Measurements from ENCODE around the gene HEXIM2. TPM values are rescaled to one million over a fixed set of nuclear protein-coding genes. Genes with fewer than 3 reads are reported as not detected.
A peak's percentile ranks its signal among the peaks of the same experiment; 100 is the strongest.

The HEXIM2 gene
- total RNA-seq, 2 experiments from 2014 or later: 1.3 to 1.5 TPM

DNA sequence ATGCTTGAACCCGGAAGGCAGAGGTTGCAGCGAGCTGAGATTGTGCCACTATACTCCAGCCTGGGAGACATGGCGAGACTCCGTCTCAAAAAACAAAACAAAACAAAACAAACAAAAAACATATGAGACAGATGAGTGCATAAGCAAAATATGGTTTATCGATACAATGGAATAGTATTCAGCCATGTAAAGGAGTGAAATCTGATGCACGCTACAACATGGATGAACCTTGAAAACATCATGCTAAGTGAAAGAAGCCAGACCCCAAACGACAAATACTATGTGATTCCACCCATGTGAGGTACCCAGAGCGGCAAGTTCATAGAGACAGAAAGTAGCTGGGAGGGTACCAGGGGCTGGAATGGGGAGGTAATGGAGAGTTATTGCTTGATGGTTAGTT is 36.2 kb upstream of the HEXIM2 start:
- H3K4me3 Mint-ChIP-seq: no peak overlapping the region
- H3K27me3 ChIP-seq (ENCODE audit: control insufficient read depth in 1 of 2, insufficient read depth in 2 of 2, low read length in 2 of 2): no peaks in the 10 kb centered on the region
- CTCF ChIA-PET: interaction anchor here (1.0 kb wide), 1 partner anchor 9 kb away, joined by 3 read pairs; no protein-coding TSS in a partner anchor
- H3K27ac Mint-ChIP-seq: no peak overlapping the region
- no peaks in the 10 kb centered on the region for H3K27me3 Mint-ChIP-seq
- intact Hi-C loops (cut with DNase I, micrococcal nuclease): no loop called here
- DNase-seq: no peak
- H3K4me3 ChIP-seq (ENCODE audit: low read length): no peak overlapping the region
- H3K27ac ChIP-seq (ENCODE audit: low read depth in 1 of 2, low read length in 2 of 2): no peak overlapping the region
- ATAC-seq (ENCODE audit: poor library complexity): no peak
- H3K36me3 ChIP-seq (ENCODE audit: insufficient read depth, low read length): no peaks in the 10 kb centered on the region
- TF ChIP-seq, protein P1, sequence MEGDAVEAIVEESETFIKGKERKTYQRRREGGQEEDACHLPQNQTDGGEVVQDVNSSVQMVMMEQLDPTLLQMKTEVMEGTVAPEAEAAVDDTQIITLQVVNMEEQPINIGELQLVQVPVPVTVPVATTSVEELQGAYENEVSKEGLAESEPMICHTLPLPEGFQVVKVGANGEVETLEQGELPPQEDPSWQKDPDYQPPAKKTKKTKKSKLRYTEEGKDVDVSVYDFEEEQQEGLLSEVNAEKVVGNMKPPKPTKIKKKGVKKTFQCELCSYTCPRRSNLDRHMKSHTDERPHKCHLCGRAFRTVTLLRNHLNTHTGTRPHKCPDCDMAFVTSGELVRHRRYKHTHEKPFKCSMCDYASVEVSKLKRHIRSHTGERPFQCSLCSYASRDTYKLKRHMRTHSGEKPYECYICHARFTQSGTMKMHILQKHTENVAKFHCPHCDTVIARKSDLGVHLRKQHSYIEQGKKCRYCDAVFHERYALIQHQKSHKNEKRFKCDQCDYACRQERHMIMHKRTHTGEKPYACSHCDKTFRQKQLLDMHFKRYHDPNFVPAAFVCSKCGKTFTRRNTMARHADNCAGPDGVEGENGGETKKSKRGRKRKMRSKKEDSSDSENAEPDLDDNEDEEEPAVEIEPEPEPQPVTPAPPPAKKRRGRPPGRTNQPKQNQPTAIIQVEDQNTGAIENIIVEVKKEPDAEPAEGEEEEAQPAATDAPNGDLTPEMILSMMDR (IDR thresholded peaks at IDR 0.05): no peak
- H3K4me1 ChIP-seq (ENCODE audit: insufficient read depth, low read length): peaks cover 10% of the 10 kb centered on the region
- POLR2A ChIA-PET: no interaction called here
- H3K36me3 Mint-ChIP-seq (ENCODE audit: low read depth): no peaks in the 10 kb centered on the region
- no peaks in the 10 kb centered on the region for H3K9me3 Mint-ChIP-seq
- no peaks in the 10 kb centered on the region for H3K9me3 ChIP-seq (ENCODE audit: control insufficient read depth in 1 of 2, insufficient read depth in 1 of 2, low read length in 2 of 2)
- H3K4me1 Mint-ChIP-seq (ENCODE audit: low read depth): no peaks in the 10 kb centered on the region

DNA sequence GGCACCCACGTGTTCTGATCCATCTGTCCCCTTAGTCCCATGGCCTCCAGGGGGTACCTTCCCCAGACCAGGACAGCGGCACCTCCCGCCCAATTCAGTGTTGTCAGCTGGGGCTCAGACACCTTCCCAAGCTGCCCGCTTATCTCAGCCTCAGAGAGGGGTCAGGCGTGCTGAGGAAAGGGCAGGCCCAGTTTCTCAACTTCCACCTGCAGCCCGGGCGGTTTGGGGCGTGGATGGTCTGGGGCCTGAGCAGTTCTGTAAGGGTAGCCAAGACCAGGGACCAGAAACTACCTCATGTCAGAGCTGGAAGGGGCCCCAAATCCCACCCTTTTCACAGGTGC is 34.5 kb upstream of the HEXIM2 start:
- CTCF ChIA-PET: no interaction called here

DNA sequence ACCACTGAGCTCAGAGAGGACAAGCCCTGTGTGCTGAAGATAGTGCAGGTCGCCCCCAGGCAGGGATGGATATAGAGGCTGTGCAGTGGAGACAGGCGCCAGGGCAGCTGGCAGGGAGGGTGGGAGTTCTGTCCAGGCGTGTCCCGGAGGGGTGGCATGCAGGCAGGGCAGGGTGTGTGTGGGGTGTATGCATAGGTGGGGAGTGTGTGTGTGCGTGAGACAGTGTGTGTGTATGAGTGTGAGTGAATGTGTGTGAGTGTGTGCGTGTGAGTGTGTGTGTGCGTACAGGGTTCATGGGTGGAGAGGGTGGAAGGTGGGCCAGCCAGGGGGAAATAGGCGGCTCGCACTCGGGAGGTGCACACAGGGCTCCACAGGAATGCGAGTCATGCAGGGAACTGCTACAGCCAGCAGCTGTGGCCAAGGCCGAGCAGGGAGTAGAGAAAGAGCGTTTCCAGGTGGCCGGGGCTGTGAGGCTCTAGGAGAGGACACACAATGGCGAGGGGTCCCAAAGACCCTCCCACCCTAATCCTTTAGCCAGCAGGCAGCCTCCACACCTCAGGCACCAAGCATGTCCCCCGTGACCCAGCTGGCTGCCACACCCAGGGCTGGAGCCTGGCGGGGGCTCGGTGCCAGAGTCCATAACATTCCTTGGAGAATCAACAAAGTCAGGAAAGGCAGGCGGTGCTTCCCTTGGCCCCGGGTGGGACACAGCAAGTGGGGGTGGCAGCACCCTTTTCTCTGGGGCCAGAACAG is 34.0 kb upstream of the HEXIM2 start:
- intact Hi-C loops (cut with DNase I, micrococcal nuclease): no loop called here

More for the DNA sequence above, 34.5 kb upstream of the HEXIM2 start:
- H3K27me3 ChIP-seq (ENCODE audit: control insufficient read depth in 1 of 2, insufficient read depth in 2 of 2, low read length in 2 of 2): no peaks in the 10 kb centered on the region
- TF ChIP-seq, protein P1 (IDR thresholded peaks at IDR 0.05): no peak
- H3K4me3 ChIP-seq (ENCODE audit: low read length): no peak overlapping the region
- Mint-ChIP-seq H3K4me1 (ENCODE audit: low read depth) (no peaks in the 10 kb centered on the region), H3K36me3 (ENCODE audit: low read depth) (no peaks in the 10 kb centered on the region), H3K27me3 (no peaks in the 10 kb centered on the region), H3K9me3 (no peaks in the 10 kb centered on the region), H3K4me3 (no peak overlapping the region), H3K27ac (no peak overlapping the region)
- DNase-seq: no peak
- H3K9me3 ChIP-seq (ENCODE audit: control insufficient read depth in 1 of 2, insufficient read depth in 1 of 2, low read length in 2 of 2): no peaks in the 10 kb centered on the region
- intact Hi-C loops (cut with DNase I, micrococcal nuclease): no loop called here
- no peak overlapping the region for H3K27ac ChIP-seq (ENCODE audit: low read depth in 1 of 2, low read length in 2 of 2)
- POLR2A ChIA-PET: no interaction called here
- peaks cover 21% of the 10 kb centered on the region for H3K4me1 ChIP-seq (ENCODE audit: insufficient read depth, low read length)
- no peak for ATAC-seq (ENCODE audit: poor library complexity)
- H3K36me3 ChIP-seq (ENCODE audit: insufficient read depth, low read length): no peaks in the 10 kb centered on the region

More for the DNA sequence above, 34.0 kb upstream of the HEXIM2 start:
- ATAC-seq (ENCODE audit: poor library complexity) (no peak), DNase-seq (no peak)
- Mint-ChIP-seq H3K27me3 (no peaks in the 10 kb centered on the region), H3K4me1 (ENCODE audit: low read depth) (no peaks in the 10 kb centered on the region), H3K27ac (no peak overlapping the region), H3K36me3 (ENCODE audit: low read depth) (no peaks in the 10 kb centered on the region), H3K9me3 (no peaks in the 10 kb centered on the region), H3K4me3 (peak overlapping the region; percentile 54)
- Histone ChIP-seq H3K9me3 (ENCODE audit: control insufficient read depth in 1 of 2, insufficient read depth in 1 of 2, low read length in 2 of 2) (no peaks in the 10 kb centered on the region), H3K4me1 (ENCODE audit: insufficient read depth, low read length) (peaks cover 22% of the 10 kb centered on the region), H3K27me3 (ENCODE audit: control insufficient read depth in 1 of 2, insufficient read depth in 2 of 2, low read length in 2 of 2) (no peaks in the 10 kb centered on the region), H3K4me3 (ENCODE audit: low read length) (no peak overlapping the region), H3K27ac (ENCODE audit: low read depth in 1 of 2, low read length in 2 of 2) (no peak overlapping the region), H3K36me3 (ENCODE audit: insufficient read depth, low read length) (no peaks in the 10 kb centered on the region)
- ChIA-PET CTCF (no interaction called here), POLR2A (no interaction called here)
- TF ChIP-seq, protein P1 (IDR thresholded peaks at IDR 0.05): no peak

Measured in CD4-positive, alpha-beta T cell (primary cell).